Activated T-cell treated with anti-CD3 and anti-CD28 coated beads for 48 hours (primary cell): ENCODE measurements around the gene AHNAK2.
"Not testable (repeated sequence)": the region's sequence is repeated elsewhere in the genome, so short reads cannot be mapped to it uniquely, and the experiment has no call there.

Experiments
- DNase-seq: peaks from one replicate; pipeline ENCODE4 v3.0.0-alpha.2; 2020; ENCODE audit warnings: low read depth

Gene AHNAK2

DNA sequence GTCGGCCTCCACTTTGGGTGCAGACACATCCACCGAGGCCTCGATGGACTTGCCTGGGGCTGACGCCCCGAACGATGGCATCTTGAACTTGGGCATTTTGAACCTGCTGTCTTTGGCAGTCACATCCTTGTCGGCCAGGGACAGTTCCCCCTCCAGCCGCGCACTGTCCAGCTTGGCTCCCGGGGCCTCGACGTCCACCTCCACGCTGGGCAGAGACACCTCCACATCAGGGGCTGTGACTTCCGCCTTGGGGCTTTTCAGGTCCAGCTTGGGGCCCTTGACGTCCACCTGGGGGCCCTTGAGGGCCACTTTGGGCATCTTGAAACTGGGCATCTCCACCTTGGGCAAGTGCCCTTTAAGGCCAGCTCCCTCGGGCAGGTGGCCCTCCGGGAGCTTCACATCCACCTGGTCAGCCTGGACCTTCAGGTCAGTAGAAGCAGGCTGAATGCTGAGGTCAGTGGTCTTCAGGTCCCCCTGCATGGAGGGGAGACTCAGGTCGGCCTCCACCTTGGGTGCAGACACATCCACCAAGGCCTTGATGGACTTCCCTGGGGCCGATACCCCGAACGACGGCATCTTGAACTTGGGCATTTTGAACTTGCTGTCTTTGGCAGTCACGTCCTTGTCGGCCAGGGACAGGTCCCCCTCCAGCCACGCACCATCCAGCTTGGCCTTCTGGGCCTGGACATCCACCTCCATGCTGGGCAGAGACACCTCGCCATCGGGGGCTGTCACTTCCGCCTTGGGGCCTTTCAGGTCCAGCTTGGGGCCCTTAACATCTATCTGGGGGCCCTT is 26.1 kb downstream of the AHNAK2 start:
- DNase-seq: not testable (repeated sequence)

DNA sequence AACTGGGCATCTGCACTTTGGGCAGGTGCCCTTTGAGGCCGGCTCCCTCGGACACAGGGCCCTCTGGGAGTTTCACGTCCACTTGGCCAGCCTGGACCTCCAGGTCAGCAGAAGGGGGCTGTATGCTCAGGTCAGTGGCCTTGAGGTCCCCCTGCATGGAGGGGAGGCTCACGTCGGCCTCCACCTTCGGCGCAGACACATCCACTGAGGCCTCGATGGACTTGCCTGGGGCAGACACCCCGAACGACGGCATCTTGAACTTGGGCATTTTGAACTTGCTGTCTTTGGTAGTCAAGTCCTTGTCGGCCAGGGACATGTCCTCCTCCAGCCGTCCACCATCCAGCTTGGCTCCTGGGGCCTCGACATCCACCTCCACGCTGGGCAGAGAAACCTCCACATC is 27.5 kb downstream of the AHNAK2 start:
- not testable (repeated sequence) for DNase-seq

DNA sequence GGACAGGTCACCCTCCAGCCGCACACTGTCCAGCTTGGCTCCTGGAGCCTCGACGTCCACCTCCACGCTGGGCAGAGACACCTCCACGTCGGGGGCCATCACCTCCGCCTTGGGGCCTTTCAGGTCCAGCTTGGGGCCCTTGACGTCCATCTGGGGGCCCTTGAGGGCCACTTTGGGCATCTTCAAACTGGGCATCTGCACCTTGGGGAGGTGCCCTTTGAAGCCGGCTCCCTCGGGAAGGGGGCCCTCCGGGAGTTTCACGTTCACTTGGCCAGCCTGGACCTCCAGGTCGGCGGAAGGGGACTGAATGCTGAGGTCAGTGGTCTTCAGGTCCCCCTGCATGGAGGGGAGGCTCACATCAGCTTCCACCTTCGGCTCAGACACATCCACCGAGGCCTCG is 28.2 kb downstream of the AHNAK2 start:
- no peak for DNase-seq

DNA sequence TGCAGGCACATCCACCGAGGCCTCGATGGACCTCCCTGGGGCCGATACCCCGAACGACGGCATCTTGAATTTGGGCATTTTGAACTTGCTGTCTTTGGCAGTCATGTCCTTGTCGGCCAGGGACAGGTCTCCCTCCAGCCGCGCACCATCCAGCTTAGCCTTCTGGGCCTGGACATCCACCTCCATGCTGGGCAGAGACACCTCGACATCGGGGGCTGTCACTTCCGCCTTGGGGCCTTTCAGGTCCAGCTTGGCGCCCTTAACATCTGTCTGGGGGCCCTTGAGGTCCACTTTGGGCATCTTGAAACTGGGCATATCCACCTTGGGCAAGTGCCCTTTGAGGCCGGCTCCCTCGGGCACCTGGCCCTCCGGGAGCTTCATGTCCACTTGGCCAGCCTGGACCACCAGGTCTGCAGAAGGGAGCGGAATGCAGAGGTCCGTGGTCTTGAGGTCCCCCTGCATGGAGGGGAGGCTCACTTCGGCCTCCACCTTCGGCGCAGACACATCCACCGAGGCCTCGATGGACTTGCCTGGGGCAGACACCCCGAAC is 28.7 kb downstream of the AHNAK2 start:
- not testable (repeated sequence) for DNase-seq

DNA sequence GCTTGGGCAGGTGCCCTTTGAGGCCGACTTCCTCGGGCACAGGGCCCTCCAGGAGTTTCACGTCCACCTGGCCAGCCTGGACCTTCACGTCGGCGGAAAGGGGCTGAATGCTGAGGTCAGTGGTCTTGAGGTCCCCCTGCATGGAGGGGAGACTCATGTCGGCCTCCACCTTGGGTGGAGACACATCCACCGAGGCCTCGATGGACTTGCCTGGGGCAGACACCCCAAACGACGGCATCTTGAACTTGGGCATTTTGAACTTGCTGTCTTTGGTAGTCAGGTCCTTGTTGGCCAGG is 29.5 kb downstream of the AHNAK2 start:
- no peak for DNase-seq

DNA sequence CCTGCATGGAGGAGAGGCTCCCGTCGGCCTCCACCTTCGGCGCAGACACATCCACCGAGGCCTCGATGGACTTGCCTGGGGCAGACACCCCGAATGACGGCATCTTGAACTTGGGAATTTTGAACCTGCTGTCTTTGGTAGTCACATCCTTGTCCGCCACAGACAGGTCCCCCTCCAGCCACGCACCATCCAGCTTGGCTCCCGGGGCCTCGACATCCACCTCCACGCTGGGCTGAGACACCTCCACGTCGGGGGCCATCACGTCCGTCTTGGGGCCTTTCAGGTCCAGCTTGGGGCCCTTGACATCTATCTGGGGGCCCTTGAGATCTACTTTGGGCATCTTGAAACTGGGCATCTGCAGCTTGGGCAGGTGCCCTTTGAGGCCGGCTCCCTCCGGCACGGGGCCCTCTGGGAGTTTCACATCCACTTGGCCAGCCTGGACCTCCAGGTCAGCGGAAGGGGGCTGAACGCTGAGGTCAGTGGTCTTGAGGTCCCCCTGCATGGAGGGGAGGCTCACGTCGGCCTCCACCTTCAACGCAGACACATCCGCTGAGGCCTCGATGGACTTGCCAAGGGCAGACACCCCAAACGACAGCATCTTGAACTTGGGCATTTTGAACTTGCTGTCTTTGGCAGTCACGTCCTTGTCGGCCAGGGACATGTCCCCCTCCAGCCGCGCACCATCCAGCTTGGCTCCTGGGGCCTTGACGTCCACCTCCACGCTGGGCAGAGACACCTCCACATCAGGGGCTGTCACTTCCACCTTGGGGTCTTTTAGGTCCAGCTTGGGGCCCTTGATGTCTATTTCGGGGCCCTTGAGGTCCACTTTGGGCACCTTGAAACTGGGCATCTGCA is 30.1 kb downstream of the AHNAK2 start:
- DNase-seq: not testable (repeated sequence)

DNA sequence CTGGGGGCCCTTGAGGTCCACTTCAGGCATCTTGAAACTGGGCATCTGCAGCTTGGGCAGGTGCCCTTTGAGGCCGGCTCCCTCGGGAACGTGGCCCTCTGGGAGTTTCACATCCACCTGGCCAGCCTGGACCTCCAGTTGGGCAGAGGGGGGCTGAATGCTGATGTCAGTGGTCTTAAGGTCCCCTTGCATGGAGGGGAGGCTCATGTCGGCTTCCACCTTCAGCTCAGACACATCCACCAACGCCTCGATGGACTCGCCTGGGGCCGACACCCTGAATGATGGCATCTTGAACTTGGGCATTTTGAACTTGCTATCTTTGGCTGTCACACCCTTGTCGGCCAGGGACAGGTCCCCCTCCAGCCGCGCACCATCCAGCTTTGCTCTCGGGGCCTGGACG is 31.0 kb downstream of the AHNAK2 start:
- not testable (repeated sequence) for DNase-seq

DNA sequence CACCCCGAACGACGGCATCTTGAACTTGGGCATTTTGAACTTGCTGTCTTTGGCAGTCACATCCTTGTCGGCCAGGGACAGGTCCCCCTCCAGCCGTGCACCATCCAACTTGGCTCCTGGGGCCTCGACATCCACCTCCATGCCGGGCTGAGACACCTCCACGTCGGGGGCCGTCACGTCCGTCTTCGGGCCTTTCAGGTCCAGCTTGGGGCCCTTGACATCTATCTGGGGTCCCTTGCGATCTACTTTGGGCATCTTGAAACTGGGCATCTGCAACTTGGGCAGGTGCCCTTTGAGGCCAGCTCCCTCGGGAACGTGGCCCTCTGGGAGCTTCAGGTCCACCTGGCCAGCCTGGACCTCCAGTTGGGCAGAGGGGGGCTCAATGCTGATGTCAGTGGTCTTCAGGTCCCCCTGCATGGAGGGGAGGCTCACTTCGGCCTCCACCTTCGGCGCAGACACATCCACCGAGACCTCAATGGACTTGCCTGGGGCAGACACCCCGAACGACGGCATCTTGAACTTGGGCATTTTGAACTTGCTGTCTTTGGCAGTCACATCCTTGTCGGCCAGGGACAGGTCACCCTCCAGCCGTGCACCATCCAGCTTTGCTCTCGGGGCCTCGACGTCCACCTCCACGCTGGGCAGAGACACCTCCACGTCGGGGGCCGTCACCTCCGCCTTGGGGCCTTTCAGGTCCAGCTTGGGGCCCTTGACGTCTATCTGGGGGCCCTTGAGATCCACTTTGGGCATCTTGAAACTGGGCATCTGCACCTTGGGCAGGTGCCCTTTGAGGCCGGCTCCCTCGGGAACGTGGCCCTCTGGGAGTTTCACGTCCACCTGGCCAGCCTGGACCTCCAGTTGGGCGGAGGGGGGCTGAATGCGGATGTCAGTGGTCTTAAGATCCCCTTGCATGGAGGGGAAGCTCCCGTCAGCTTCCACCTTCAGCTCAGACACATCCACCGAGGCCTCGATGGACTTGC is 31.9 kb downstream of the AHNAK2 start:
- not testable (repeated sequence) for DNase-seq

DNA sequence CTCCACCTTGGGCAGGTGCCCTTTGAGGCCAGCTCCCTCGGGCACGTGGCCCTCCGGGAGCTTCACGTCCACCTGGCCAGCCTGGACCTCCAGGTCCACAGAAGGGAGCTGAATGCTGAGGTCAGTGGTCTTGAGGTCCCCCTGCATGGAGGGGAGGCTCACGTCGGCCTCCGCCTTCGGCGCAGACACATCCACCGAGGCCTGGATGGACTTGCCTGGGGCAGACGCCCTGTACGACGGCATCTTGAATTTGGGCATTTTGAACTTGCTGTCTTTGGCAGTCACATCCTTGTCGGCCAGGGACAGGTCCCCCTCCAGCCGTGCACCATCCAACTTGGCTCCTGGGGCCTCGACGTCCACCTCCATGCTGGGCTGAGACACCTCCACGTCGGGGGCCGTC is 32.9 kb downstream of the AHNAK2 start:
- not testable (repeated sequence) for DNase-seq

DNA sequence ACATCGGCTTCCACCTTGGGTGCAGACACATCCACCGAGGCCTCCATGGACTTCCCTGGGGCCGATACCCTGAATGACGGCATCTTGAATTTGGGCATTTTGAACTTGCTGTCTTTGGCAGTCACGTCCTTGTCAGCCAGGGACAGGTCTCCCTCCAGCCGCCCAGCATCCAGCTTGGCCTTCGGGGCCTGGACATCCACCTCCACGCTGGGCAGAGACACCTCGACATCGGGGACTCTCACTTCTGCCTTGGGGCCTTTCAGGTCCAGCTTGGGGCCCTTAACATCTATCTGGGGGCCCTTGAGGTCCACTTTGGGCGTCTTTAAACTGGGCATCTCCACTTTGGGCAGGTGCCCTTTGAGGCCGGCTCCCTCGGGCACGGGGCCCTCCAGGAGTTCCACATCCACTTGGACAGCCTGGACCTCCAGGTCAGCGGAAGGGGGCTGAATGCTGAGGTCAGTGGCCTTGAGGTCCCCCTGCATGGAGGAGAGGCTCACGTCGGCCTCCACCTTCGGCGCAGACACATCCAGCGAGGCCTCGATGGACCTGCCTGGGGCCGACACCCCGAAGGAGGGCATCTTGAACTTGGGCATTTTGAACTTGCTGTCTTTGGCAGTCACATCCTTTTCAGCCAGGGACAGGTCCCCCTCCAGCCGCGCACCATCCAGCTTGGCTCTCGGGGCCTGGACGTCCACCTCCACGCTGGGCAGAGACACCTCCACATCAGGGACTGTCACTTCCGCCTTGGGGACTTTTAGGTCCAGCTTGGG is 33.6 kb downstream of the AHNAK2 start:
- DNase-seq: not testable (repeated sequence)

DNA sequence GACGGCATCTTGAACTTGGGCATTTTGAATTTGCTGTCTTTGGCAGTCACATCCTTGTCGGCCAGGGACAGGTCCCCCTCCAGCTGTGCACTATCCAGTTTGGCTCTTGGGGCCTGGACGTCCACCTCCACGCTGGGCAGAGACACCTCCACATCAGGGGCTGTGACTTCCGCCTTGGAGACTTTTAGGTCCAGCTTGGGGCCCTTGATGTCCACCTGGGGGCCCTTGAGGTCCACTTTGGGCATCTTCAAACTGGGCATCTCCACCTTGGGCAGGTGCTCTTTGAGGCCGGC is 34.2 kb downstream of the AHNAK2 start:
- not testable (repeated sequence) for DNase-seq

DNA sequence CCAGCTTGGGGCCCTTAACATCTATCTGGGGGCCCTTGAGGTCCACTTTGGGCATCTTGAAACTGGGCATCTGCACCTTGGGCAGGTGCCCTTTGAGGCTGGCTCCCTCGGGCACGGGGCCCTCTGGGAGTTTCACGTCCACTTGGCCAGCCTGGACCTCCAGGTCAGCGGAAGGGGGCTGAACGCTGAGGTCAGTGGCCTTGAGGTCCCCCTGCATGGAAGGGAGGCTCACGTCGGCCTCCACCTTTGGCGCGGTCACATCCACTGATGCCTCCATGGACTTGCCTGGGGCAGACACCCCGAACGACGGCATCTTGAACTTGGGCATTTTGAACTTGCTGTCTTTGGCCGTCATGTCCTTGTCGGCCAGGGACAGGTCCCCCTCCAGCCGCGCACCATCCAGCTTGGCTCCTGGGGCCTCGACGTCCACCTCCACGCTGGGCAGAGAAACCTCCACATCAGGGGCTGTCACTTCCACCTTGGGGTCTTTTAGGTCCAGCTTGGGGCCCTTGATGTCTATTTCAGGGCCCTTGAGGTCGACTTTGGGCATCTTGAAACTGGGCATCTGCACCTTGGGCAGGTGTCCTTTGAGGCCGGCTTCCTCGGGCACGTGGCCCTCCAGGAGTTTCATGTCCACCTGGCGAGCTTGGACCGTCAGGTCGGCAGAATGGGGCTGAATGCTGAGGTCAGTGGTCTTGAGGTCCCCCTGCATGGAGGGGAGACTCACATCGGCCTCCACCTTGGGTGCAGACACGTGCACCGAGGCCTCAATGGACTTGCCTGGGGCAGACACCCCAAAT is 34.8 kb downstream of the AHNAK2 start:
- not testable (repeated sequence) for DNase-seq

DNA sequence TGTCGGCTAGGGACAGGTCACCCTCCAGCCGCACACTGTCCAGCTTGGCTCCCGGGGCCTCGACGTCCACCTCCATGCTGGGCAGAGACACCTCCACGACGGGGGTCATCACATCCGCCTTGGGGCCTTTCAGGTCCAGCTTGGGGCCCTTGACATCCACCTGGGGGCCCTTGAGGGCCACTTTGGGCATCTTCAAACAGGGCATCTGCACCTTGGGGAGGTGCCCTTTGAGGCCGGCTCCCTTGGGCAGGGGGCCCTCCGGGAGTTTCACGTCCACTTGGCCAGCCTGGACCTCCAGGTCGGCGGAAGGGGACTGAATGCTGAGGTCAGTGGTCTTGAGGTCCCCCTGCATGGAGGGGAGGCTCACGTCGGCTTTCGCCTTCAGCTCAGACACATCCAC is 35.6 kb downstream of the AHNAK2 start:
- DNase-seq: no peak

DNA sequence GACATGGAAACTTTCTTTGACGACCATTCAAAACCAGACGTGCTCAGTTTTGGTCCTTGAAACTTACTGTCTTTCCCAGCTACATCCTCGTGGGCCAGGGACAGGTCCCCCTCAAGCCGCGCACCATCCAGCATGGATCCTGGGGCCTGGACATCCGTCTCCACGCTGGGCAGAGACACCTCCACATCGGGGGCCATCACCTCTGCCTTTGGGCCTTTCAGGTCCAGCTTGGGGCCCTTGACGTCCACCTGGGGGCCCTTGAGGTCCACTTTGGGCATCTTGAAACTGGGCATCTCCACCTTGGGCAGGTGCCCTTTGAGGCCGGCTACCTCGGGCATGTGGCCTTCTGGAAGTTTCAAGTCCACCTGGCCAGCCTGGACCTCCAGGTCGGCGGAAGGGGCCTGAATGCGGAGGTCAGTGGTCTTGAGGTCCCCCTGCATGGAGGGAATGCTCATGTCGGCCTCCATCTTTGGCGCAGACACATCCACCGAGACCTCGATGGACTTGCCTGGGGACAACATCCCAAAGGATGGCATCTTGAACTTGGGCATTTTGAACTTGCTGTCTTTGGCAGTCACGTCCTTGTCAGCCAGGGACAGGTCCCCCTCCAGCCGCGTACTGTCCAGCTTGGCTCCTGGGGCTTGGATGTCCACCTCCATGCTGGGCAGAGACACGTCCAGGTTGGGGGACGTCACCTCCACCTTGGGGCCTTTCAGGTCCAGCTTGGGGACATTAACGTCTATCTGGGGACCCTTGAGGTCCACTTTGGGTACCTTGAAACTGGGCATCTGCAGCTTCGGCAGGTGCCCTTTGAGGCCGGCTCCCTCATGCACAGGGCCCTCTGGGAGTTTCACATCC is 36.4 kb downstream of the AHNAK2 start:
- no peak for DNase-seq

DNA sequence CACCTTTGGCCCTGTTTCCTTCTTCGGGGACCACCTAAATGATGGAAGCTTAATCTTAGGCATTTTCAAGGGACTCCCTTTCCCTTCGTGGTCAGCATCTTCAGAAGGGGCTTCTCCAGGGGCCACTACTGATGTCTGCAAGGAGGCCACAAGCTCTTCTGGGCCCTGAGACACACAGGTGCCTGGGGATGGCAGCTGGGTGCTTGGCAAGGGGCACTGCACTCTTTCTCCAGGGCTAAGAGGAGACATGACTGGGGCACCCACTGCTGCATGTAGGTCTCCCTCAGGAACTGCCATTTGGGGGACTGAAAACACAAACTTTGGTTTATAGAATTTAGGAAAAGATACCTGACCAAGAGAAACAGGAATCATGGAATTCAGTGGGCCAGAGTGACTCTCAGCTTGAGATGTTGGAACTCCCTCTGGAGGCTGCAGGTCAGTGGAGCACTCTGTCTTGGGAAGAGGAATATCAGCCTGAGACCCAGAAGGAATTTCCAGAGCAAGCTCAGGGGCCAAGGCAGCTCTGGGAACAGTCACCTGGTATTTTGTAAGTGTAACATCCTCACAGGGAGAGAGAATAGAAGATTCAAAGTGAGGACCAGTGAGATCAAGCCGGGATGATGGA is 37.5 kb downstream of the AHNAK2 start:
- no peak for DNase-seq

DNA sequence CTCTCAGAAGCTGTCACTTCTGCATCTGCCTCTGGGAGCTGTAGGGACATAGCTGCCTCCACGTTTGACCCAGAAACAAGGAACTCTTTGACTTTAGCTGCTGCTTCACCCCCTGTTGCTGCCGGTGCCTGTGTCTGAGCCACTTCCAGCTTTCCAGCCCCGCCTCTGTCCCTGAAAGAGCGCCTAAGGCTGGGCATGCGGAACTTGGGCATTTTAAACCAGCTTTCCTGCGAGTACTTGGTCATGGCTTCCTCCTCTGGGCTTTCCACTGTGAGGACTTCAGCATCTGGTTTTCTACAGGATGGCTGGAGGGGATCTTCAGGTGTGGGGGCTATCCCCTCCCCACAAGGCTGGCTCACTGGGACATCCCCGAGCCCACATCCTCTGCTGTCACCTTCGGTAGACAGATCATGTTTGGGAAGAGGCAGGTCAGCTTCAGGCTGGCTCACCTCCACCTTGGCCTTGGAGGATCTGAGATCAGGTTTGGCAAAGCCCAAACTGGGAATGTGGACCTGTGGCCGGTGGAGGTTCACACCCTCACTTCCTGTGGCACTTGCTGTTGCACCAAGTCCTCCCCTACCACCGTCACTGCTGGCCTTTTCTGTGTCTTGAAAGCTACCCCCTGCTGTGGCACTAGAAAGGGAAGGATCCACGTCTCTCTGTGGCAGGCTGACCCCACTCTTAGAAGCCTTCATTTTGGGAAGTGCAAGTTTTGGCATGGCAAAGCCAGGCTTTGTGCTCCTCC is 38.3 kb downstream of the AHNAK2 start:
- no peak for DNase-seq

DNA sequence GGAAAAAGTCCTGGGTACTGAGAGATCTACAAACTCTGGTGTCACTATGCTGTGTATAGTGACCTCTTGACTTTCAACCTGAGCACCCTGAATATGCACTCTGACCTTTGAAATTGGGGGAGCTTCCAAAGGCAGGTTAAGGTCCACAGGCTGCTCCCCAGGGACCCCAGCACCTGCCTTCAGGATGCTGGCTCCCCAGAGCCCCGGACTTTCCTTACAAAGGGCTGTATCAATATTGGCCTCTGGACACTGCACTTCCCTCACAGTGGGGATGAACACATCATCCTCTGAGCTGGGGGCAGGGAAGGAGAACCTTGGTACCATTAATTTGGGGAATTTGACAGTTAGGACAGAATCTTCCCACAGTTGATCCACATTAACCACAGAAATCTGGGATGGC is 39.2 kb downstream of the AHNAK2 start:
- no peak for DNase-seq

DNA sequence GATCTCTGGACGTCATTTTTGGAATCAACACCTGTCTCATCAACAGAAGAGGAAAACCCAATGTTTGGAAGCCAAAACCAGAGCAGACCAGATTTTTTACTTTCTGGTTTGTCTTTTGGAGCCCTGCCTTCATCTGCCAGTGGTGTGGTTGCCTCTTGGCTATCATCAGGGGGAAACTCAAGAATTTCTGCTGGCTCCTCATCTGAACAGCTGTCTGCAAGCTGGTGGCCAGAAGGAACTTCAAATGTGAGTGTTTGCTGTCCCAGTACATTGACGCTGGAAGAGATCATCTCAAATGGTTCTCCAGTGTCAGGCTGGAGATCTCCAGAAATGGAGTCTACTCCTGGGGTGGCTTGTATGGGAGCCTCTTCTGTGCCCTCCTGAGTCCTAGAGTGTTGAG is 39.7 kb downstream of the AHNAK2 start:
- no peak for DNase-seq
